ENCODE results near the gene DISP2.

GRCh38 chr15:40413036-40413435 is 55.0 kb downstream of the DISP2 start:
- TF ChIP-seq CTCF (conservative IDR thresholded peaks at IDR 0.05) (no peak), ZFX (IDR thresholded peaks at IDR 0.05) (no peak)

Data from C4-2B (cell line).